Uterus (tissue), 2 donors: Measurements from ENCODE around the gene SMAD5.

Experiments used
- POLR2A ChIP-seq, 2 donors: fragments of 450-650 bp; IDR thresholded peaks; one replicate each; pipeline ENCODE4 v1.6.1; 2016; ENCODE audit warnings: antibody characterized with exemption in 2 of 2, mild to moderate bottlenecking in 1 of 2, moderate library complexity in 1 of 2
- TF ChIP-seq, protein P1 (sequence below), 4 experiments: fragments of 200-600 bp in 2 of 4; fragments of 450-650 bp in 2 of 4; sonication (generic) in 2 of 4; IDR thresholded peaks; one replicate each; pipeline ENCODE4 v1.5.1; 2016 to 2019; ENCODE audit warnings: antibody characterized with exemption in 4 of 4, mild to moderate bottlenecking in 2 of 4, moderate library complexity in 1 of 4

DNA sequence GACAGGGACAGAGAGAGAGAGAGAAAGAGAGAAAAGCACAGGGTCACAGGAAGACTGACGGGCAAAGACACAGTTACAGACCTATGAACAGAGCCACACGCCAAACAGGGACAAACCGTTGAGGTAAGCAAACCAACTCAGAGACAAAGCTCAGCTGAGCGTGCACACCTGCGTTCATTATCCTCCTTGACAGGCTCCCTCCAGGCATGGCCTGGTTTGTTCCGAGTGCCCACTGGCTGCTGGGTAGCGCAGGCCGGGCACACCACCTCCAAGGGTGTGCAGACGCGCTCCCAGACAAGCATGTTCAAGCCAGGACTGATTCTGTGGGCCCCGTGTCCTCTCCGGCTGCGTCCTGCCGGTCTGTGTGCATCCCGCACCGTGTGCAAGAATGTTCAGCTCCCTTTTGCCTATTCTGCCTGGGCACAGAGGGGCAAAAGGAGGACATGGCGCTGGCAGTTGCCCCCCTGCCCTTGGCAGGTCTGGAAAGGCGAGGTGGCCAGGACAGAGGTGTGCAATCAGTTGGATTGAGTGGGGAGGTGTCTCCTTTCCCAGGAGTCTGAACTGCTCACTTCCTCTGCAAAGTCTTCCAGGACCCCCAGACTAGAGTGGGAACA, 60.8 kb downstream of the SMAD5 start:
- TF ChIP-seq, protein P1, sequence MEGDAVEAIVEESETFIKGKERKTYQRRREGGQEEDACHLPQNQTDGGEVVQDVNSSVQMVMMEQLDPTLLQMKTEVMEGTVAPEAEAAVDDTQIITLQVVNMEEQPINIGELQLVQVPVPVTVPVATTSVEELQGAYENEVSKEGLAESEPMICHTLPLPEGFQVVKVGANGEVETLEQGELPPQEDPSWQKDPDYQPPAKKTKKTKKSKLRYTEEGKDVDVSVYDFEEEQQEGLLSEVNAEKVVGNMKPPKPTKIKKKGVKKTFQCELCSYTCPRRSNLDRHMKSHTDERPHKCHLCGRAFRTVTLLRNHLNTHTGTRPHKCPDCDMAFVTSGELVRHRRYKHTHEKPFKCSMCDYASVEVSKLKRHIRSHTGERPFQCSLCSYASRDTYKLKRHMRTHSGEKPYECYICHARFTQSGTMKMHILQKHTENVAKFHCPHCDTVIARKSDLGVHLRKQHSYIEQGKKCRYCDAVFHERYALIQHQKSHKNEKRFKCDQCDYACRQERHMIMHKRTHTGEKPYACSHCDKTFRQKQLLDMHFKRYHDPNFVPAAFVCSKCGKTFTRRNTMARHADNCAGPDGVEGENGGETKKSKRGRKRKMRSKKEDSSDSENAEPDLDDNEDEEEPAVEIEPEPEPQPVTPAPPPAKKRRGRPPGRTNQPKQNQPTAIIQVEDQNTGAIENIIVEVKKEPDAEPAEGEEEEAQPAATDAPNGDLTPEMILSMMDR (IDR thresholded peaks at IDR 0.05): no peak
- TF ChIP-seq POLR2A (IDR thresholded peaks at IDR 0.05): no peak
